Activated naive CD4-positive, alpha-beta T cell treated with anti-CD3 and anti-CD28 coated beads for 36 hours (primary cell): ENCODE results near the gene SPDYE16. TPM values are rescaled to one million over a fixed set of nuclear protein-coding genes. Genes with fewer than 3 reads are reported as not detected.
"Not testable (repeated sequence)": the region's sequence is repeated elsewhere in the genome, so short reads cannot be mapped to it uniquely, and the experiment has no call there.

Experiments
- CTCF ChIA-PET: fragments of 350-600 bp; sonication (Branson Sonifier 250); formaldehyde crosslinking; loops from one replicate; lab custom pipeline; 2021; ENCODE audit warnings: antibody characterized with exemption; lab: Charles Lee
- DNase-seq: peaks from one replicate; pipeline ENCODE4 v3.0.0-alpha.2; 2020
- H3K27ac Mint-ChIP-seq: one replicate; pipeline ENCODE4 v1.8.0; 2021; ENCODE audit warnings: mild to moderate bottlenecking, mixed read lengths
- H3K27me3 Mint-ChIP-seq: one replicate; pipeline ENCODE4 v1.8.0; 2021; ENCODE audit warnings: low read depth, mixed read lengths
- H3K36me3 Mint-ChIP-seq: one replicate; pipeline ENCODE4 v1.8.0; 2021; ENCODE audit warnings: low read depth, mixed read lengths
- H3K4me1 Mint-ChIP-seq: one replicate; pipeline ENCODE4 v1.8.0; 2021; ENCODE audit warnings: low read depth, mixed read lengths
- H3K4me3 Mint-ChIP-seq: one replicate; pipeline ENCODE4 v1.8.0; 2021; ENCODE audit warnings: mild to moderate bottlenecking, moderate library complexity, mixed read lengths
- H3K9me3 Mint-ChIP-seq: one replicate; pipeline ENCODE4 v1.8.0; 2021; ENCODE audit warnings: mixed read lengths
- intact Hi-C: fragments of 100-400 bp; cut with micrococcal nuclease; formaldehyde crosslinking; loops from one replicate; pipeline ENCODE4 v1.15.1; 2023
- total RNA-seq, 2 experiments: library from RNA; stranded (reverse); gene quantifications; one replicate each; pipeline ENCODE4 v1.2.3, GENCODE V29; 2021

SPDYE16 gene
- total RNA-seq, 2 experiments from 2014 or later, result 0.12 TPM; not detected in 1

DNA sequence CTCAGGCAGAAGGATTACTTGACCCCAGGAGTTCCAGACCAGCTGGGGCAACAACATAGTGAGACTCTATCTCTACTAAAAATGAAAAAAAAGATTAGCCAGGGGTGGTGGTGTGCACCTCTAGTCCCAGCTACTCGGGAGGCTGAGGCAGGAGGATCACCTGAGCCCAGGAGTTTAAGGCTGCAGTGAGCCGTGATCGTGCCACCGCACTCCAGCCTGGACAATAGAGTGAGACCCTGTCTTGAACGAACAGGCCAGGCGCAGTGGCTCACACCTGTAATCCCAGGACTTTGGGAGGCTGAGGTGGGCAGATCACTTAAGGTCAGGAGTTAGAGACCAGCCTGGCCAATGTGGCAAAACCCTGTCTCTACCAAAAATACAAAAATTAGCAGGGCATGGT is 26.2 kb downstream of the SPDYE16 start:
- intact Hi-C loops, CTCF ChIA-PET, H3K4me1 Mint-ChIP-seq, H3K27ac Mint-ChIP-seq, H3K9me3 Mint-ChIP-seq, DNase-seq, H3K36me3 Mint-ChIP-seq, H3K27me3 Mint-ChIP-seq, H3K4me3 Mint-ChIP-seq: not testable (repeated sequence)

- no peak overlapping the region for H3K27ac Mint-ChIP-seq
- no peak overlapping the region for H3K4me3 Mint-ChIP-seq
- no peaks in the 10 kb centered on the region for H3K27me3 Mint-ChIP-seq
- H3K36me3 Mint-ChIP-seq, result no peaks in the 10 kb centered on the region
- H3K4me1 Mint-ChIP-seq, result peaks cover 2% of the 10 kb centered on the region
- intact Hi-C loops, result no loop called here
- CTCF ChIA-PET, result no interaction called here
- DNase-seq, result peak; percentile 63
- no peaks in the 10 kb centered on the region for H3K9me3 Mint-ChIP-seq
Observed at GRCh38 chr7:76515999-76516443, 27.1 kb downstream of the SPDYE16 start.

- H3K4me1 Mint-ChIP-seq, result no peaks in the 10 kb centered on the region
- intact Hi-C loops, result no loop called here
- DNase-seq, result no peak
- no peaks in the 10 kb centered on the region for H3K9me3 Mint-ChIP-seq
- no peaks in the 10 kb centered on the region for H3K27me3 Mint-ChIP-seq
- H3K36me3 Mint-ChIP-seq, result no peaks in the 10 kb centered on the region
- no peak overlapping the region for H3K4me3 Mint-ChIP-seq
- CTCF ChIA-PET, result no interaction called here
- no peak overlapping the region for H3K27ac Mint-ChIP-seq
Observed at GRCh38 chr7:76514926-76515771, 27.9 kb downstream of the SPDYE16 start.

DNA sequence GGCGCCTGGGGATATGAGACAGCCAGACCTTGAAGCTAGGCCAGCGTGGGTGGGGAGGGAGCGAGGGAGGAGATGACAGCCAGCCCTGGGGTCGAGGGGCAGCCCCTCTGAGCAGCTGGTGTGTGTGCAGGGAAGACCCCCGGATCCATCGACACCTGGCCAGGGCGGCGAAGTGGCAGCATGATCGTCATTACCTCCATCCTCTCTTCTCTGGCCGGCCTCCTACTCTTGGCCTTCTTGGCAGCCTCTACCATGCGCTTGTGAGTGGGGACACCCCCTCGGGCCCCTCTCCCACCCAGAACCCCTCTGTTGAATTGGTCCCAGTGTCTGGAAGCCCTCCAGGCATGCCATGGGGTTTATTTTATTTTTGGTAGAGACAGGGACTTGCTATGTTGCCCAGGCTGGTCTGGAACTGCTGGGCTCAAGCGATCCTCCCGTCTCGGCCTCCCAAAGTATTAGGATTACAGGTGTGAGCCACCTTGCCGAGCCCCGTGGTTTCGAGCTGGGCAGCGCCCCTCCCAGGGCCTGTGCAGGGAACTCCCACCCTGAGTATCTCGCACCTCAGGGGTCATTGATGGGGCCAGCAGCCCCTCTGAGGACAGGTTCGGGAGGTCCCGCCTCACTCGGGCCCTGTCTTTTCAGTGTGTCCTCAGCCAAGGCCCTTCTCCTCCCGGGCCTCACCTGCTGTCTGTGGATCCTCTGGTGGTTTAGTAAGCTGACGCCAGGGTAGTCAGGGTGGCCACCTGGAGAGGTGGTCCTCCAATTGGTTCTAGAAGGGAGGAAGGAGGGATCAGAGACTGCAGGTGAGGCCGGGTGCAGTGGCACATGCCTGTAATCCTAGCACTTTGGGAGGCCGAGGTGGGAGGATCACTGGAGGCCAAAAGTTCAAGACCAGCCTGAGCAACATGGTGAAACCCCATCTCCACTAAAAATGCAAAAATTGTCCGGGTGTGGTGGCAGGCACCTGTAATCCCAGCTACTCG is 29.0 kb downstream of the SPDYE16 start:
- DNase-seq, result no peak
- Mint-ChIP-seq H3K4me1 (no peaks in the 10 kb centered on the region), H3K9me3 (no peaks in the 10 kb centered on the region), H3K4me3 (no peak overlapping the region), H3K27ac (no peak overlapping the region), H3K27me3 (no peaks in the 10 kb centered on the region), H3K36me3 (no peaks in the 10 kb centered on the region)
- intact Hi-C loops, result no loop called here
- CTCF ChIA-PET, result no interaction called here

- H3K4me1 Mint-ChIP-seq, result no peaks in the 10 kb centered on the region
- DNase-seq, result no peak
- CTCF ChIA-PET, result no interaction called here
- H3K36me3 Mint-ChIP-seq, result no peaks in the 10 kb centered on the region
- H3K27ac Mint-ChIP-seq, result no peak overlapping the region
- no peak overlapping the region for H3K4me3 Mint-ChIP-seq
- no peaks in the 10 kb centered on the region for H3K27me3 Mint-ChIP-seq
- H3K9me3 Mint-ChIP-seq, result no peaks in the 10 kb centered on the region
- intact Hi-C loops, result no loop called here
Observed at GRCh38 chr7:76512941-76513816, 29.9 kb downstream of the SPDYE16 start.

DNA sequence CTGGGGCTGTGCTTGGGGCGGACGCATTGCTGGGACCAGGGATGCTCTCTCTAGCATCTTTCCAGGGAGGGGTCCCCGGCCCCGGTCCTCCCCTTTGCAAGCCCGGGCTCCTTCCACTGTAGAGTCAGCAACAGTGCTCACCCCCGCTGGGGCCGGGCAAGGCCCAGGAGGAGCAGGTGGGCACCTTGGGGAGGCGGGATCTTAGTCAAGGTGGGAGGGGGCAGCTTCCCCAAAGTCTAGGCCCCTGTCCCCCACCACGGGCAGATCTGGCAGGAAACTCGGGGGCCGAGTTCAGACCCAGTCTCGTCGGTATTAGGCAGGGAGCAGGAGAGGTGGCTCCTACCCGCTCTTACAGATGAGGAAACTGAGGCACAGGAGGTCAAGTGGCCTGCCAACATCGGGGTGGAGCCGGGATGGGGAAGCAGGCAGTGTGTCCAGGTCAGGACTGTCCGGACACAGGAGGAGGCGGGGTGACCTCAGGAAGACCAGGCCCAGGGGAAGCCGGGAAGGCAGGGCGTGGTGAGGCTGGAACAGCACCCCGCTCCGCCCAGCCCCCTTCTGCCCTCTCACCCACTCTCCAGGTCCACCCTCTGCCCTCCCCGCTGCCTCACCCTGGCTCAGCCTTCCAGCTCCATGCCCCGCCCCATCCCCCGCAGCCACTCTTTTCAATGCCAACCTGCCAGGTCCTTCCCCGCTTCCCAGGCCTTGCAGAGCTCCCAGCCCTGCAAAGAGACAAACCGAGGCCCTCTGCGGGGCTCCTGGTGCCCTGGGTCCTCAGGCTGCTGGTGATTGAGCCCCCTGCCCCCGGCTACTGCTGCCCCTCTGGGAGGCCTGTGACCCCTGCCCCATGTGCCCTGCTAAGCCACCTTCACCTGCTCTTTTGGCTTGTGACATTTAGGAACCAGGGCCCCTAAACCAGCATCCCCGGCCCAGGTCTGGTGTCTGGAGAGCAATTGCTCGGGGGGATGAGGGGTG is 30.9 kb downstream of the SPDYE16 start:
- H3K4me3 Mint-ChIP-seq, H3K36me3 Mint-ChIP-seq, intact Hi-C loops, H3K27me3 Mint-ChIP-seq, H3K27ac Mint-ChIP-seq, DNase-seq, H3K4me1 Mint-ChIP-seq, H3K9me3 Mint-ChIP-seq, CTCF ChIA-PET: not testable (repeated sequence)

- H3K9me3 Mint-ChIP-seq, H3K4me3 Mint-ChIP-seq, H3K27ac Mint-ChIP-seq, H3K4me1 Mint-ChIP-seq, intact Hi-C loops, H3K27me3 Mint-ChIP-seq, DNase-seq, H3K36me3 Mint-ChIP-seq, CTCF ChIA-PET: not testable (repeated sequence)
Observed at GRCh38 chr7:76511200-76511910, 31.7 kb downstream of the SPDYE16 start.

DNA sequence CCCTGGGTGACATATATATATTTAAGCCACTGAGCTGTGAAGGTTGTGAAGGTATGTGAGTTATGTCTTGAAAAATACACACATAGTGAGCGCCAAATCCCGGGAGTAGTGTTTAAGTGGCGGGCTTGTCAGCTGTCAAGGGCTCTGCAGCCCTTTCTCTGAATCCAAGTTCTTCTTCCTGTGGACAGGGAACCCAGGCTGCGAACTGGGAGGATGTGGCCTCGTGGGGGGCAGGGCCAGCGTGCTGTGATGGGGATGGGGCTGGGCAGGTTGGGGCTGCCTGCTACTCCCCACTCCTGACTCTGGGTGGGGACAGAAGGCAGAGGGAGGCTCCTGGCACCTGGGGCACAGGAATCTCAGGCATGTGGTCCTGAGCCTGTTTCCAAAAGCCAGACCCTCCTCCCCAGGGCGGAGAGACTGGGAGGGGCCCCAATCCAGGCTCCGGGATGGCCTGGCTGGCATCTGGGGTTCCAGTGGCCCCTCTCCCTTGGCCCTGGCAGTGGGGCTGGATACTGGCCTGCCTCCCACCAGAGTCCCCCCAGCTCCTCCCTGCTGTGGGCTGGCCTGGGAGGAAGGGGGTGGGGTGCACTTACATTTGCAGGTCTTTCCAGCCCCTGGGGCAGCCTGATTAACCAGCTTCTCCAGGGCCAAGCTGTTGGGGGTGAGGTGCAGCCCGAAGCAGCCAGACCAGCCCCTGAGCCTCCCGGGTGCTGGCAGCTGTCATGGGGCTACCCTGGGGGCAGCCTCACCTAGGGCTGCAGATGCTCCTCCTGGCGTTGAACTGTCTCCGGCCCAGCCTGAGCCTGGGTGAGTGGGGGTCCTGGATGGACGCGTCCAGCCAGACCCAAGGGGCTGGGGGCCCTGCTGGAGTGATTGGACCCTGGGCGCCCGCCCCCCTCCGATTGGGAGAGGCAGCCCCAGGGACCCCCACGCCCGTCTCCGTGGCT is 32.9 kb downstream of the SPDYE16 start, which contains the start of gene UPK3B:
Gene UPK3B, plus strand, starts transcription at position 622 of the 947 bp plus-strand sequence. Its CDS starts 101 bp downstream, at position 723.
- intact Hi-C loops, result no loop called here
- Mint-ChIP-seq H3K27me3 (no peaks in the 10 kb centered on the region), H3K27ac (no peak within 1 kb of the TSS), H3K9me3 (no peaks in the 10 kb centered on the region), H3K4me1 (no peaks in the 10 kb centered on the region), H3K4me3 (no peak within 1 kb of the TSS), H3K36me3 (no peaks in the 10 kb centered on the region)
- CTCF ChIA-PET, result no interaction called here
- DNase-seq, result peak; percentile 19

DNA sequence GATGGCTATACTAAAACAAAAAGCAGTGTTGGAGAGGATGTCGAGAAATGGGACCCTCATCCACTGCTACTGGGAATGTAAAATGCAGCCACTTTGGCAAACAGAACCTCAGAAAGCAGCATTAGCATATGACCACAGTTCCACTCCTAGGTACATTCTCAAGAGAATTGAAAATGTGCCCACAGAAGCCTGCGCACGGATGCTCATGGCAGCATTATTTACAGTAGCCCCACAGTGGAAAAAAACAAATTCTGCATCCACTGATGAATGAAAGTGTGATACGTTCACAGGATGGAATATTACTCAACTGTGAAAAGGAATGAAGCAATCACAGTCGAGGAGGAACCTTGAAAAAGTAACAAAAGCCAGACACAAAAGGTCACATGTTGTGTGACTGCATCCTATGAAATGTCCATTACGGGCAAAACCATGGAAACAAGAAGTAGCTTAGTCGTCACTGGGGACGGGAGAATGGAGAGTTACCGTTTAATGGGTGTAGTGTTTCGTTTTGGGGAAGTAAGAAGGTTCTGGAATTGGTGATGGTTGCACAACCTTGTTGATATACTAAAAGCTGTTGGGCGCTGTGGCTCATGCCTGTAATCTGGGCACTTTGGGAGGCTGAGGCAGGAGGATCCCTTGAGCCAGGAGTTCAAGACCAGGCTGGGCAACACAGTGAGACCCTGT is 35.2 kb downstream of the SPDYE16 start:
- Mint-ChIP-seq H3K4me3 (no peak overlapping the region), H3K27ac (no peak overlapping the region), H3K27me3 (no peaks in the 10 kb centered on the region), H3K36me3 (no peaks in the 10 kb centered on the region), H3K4me1 (no peaks in the 10 kb centered on the region), H3K9me3 (no peaks in the 10 kb centered on the region)
- intact Hi-C loops, result no loop called here
- CTCF ChIA-PET, result no interaction called here
- DNase-seq, result no peak
